Brain microvascular endothelial cell (primary cell): ENCODE measurements around the gene PFKL.

ENCODE experiments used
- DNase-seq: peaks from one replicate; pipeline ENCODE4 v3.0.0-alpha.2; 2020
- H3K27ac ChIP-seq: fragments of 250-450 bp; sonication (Bioruptor Pico); 2 replicates; pipeline ENCODE4 v1.5.1; 2020; ENCODE audit warnings: mild to moderate bottlenecking, moderate library complexity
- H3K27me3 ChIP-seq: fragments of 250-450 bp; sonication (Bioruptor Pico); replicated peaks from 2 replicates; pipeline ENCODE4 v1.5.1; 2020; ENCODE audit warnings: mild to moderate bottlenecking
- H3K36me3 ChIP-seq: fragments of 250-450 bp; sonication (Bioruptor Pico); replicated peaks from 2 replicates; pipeline ENCODE4 v1.5.1; 2020; ENCODE audit warnings: mild to moderate bottlenecking
- H3K4me3 ChIP-seq: 2 replicates; pipeline ENCODE4 v1.5.1; 2011; ENCODE audit warnings: low read depth, mild to moderate bottlenecking, control low read depth, low read length, moderate library complexity
- CTCF ChIP-seq: IDR thresholded peaks from 2 replicates; pipeline ENCODE4 v1.5.1; 2011; ENCODE audit warnings: low read depth, mild to moderate bottlenecking, moderate library complexity, low read length, control low read depth, inconsistent platforms; ENCODE audit errors: missing control alignments
- in situ Hi-C: cut with HindIII; loops from 2 replicates; pipeline ENCODE4 v1.10.0; 2017; ENCODE audit warnings: low sequenced_read_pairs, low pct_ligation_motif_present

Gene PFKL

GRCh38 chr21:44344541-44345183 is 44.8 kb downstream of the PFKL start:
- DNase-seq, result no peak
- Histone ChIP-seq H3K27ac (no peak overlapping the region), H3K4me3 (no peak overlapping the region), H3K36me3 (no peaks in the 10 kb centered on the region), H3K27me3 (peaks cover 13% of the 10 kb centered on the region)
- in situ Hi-C loops, result no loop called here
- no peak for TF ChIP-seq CTCF

DNA sequence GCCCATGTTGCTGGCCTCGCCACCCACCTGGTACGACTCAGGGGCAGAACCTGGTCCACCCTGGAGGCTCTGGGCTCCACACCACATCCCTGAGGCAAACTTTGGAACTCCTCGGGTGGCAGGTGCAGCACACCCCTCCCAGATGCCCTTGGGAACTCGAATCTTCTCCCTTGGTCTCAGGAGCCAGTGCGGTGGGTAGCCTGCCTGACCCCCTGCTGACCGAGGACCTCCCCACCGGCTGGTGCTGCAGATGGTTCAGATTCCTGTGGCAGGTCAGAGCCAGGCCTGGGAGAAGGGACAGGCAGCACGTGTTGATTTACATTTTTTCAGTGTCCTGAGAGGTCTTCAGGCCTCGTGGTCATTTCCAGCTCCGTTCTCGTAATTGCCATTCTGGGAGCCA is 45.6 kb downstream of the PFKL start:
- no peak overlapping the region for H3K27ac ChIP-seq
- H3K4me3 ChIP-seq, result no peak overlapping the region
- in situ Hi-C loops, result no loop called here
- no peak for TF ChIP-seq CTCF
- peaks cover 17% of the 10 kb centered on the region for H3K27me3 ChIP-seq
- DNase-seq, result no peak
- no peaks in the 10 kb centered on the region for H3K36me3 ChIP-seq

DNA sequence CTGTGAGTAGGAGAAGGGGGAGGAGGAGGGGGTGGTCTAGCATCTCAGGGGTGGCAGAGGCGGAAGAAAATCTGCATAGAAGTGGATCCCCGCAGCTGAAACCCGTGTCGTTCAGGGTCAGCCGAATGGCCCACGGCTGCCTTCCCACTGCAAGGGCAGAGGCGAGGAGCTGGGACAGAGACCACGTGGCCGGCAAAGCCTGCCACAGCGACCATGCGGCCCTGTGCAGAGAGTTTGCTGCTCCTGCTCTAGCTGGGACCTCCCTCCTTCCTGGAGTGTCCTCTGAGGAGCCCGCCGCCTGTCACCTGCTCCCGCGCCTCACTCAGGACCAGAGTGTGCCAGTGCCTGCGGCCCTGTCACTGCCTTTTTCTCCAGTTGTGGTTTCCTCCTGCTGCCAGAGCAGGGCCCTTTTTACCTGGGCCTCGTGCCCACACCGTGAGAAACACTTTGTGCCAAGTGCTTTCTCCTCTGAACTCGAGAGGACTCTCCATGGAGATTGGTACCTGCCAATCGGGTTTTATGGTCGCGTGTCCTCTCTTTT is 48.1 kb downstream of the PFKL start:
- no peak for TF ChIP-seq CTCF
- H3K36me3 ChIP-seq, result no peaks in the 10 kb centered on the region
- DNase-seq, result no peak
- H3K4me3 ChIP-seq, result no peak overlapping the region
- no peak overlapping the region for H3K27ac ChIP-seq
- in situ Hi-C loops, result no loop called here
- peaks cover 30% of the 10 kb centered on the region for H3K27me3 ChIP-seq

- TF ChIP-seq CTCF, result no peak
- no peak overlapping the region for H3K4me3 ChIP-seq
- no peak overlapping the region for H3K27ac ChIP-seq
- H3K27me3 ChIP-seq, result peaks cover 30% of the 10 kb centered on the region
- in situ Hi-C loops, result no loop called here
- DNase-seq, result no peak
- H3K36me3 ChIP-seq, result no peaks in the 10 kb centered on the region
Observed at GRCh38 chr21:44348861-44349260, 49.0 kb downstream of the PFKL start.

DNA sequence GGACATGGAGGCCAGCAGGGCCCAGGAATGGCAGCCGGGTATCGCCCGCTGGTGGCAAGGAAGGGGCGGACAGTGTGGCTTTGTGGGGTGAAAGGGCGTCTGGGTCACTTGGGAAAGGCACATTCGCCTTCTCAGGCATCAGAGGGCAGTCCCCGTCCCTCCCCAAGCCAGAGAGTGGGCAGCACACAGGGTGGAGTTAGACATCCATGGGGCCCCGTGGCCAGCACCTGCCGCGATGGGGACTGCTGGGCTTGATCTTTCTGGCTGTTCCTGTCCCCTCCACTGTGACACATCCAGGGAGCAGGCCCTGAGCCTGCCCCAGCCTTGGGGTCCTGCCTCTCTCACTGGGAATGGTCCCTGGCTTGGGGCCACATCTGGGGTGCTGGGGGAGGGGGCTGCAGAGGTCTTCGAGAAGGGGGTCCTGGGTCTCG is 49.6 kb downstream of the PFKL start:
- H3K36me3 ChIP-seq, result no peaks in the 10 kb centered on the region
- H3K27ac ChIP-seq, result no peak overlapping the region
- in situ Hi-C loops, result no loop called here
- TF ChIP-seq CTCF, result no peak
- H3K4me3 ChIP-seq, result no peak overlapping the region
- no peak for DNase-seq
- H3K27me3 ChIP-seq, result peaks cover 31% of the 10 kb centered on the region
